Panc1 (cell line): ENCODE data around the gene SPOUT1. TPM values are rescaled to one million over a fixed set of nuclear protein-coding genes. Genes with fewer than 3 reads are reported as not detected.
A peak's percentile ranks its signal among the peaks of the same experiment; 100 is the strongest.

Source experiments
- ATAC-seq: fragments of 200-7000 bp; cut with Tn5 transposase; 2 replicates; pipeline ENCODE4 v1.9.1; 2020; ENCODE audit warnings: mild to moderate bottlenecking, moderate library complexity
- BruUV-seq: library from RNA; stranded (reverse); fragments of 400-500 nt; replicated peaks from 2 replicates; lab custom pipeline; 2021; lab: Mats Ljungman, UMichigan
- CTCF ChIA-PET: fragments of 300-600 bp; sonication (Branson Sonifier 250); formaldehyde crosslinking; loops from one replicate; lab custom pipeline; 2022; ENCODE audit warnings: antibody characterized with exemption; lab: Charles Lee
- POLR2A ChIA-PET: fragments of 300-600 bp; sonication (Branson Sonifier 250); formaldehyde crosslinking; loops from one replicate; lab custom pipeline; 2022; ENCODE audit warnings: antibody characterized with exemption; lab: Charles Lee
- DNase-seq: peaks from one replicate; pipeline ENCODE4 v3.0.0-alpha.2; 2010; ENCODE audit warnings: low read depth, low spot score
- H3K27ac ChIP-seq: 2 replicates; pipeline ENCODE4 v1.5.1; 2011; ENCODE audit warnings: mild to moderate bottlenecking, low read length, inconsistent platforms
- H3K27me3 ChIP-seq: fragments of 200-500 bp; sonication (Bioruptor generic); 2 replicates; pipeline ENCODE4 v1.6.0; 2014; ENCODE audit warnings: low read length, inconsistent platforms; ENCODE audit not compliant: control insufficient read depth, insufficient read depth
- H3K36me3 ChIP-seq: fragments of 200-500 bp; sonication (Bioruptor generic); 2 replicates; pipeline ENCODE4 v1.5.1; 2014; ENCODE audit warnings: inconsistent platforms, mild to moderate bottlenecking, low read length, moderate library complexity; ENCODE audit not compliant: control insufficient read depth, insufficient read depth
- H3K4me1 ChIP-seq: 2 replicates; pipeline ENCODE4 v1.5.1; 2011; ENCODE audit warnings: inconsistent platforms, mild to moderate bottlenecking, low read length, moderate library complexity; ENCODE audit not compliant: control insufficient read depth, insufficient read depth
- H3K4me3 ChIP-seq, 2 experiments: 2 replicates each; pipeline ENCODE4 v1.5.1; 2011 to 2012; ENCODE audit warnings: low read depth in 2 of 2, low read length in 2 of 2, mild to moderate bottlenecking in 2 of 2, inconsistent platforms in 1 of 2, moderate library complexity in 1 of 2
- H3K9me3 ChIP-seq: fragments of 200-500 bp; sonication (Bioruptor generic); 2 replicates; pipeline ENCODE4 v1.5.1; 2014; ENCODE audit warnings: low read depth, mild to moderate bottlenecking, inconsistent platforms, low read length, moderate library complexity; ENCODE audit not compliant: control insufficient read depth, insufficient read depth
- CTCF ChIP-seq: fragments of 450-650 bp; IDR thresholded peaks from 2 replicates; pipeline ENCODE4 v1.5.1; 2017; ENCODE audit warnings: mild to moderate bottlenecking
- POLR2AphosphoS5 ChIP-seq: IDR thresholded peaks from 2 replicates; pipeline ENCODE4 v1.6.1; 2012; ENCODE audit warnings: mild to moderate bottlenecking, low read depth, low read length, moderate library complexity
- SIN3A ChIP-seq: IDR thresholded peaks from 2 replicates; pipeline ENCODE4 v1.6.1; 2012; ENCODE audit warnings: low read depth, mild to moderate bottlenecking, low read length, moderate library complexity, borderline replicate concordance; ENCODE audit not compliant: insufficient read depth
- TCF7L2 ChIP-seq: IDR thresholded peaks from 2 replicates; pipeline ENCODE4 v1.6.1; 2011; ENCODE audit warnings: mild to moderate bottlenecking, low read depth, low read length, inconsistent platforms
- in situ Hi-C: cut with HindIII; loops from 2 replicates; pipeline ENCODE4 v1.10.0; 2016; ENCODE audit warnings: low sequenced_read_pairs, low pct_unique_long_range_greater_than_20kb
- intact Hi-C: fragments of 100-400 bp; cut with micrococcal nuclease; formaldehyde crosslinking; loops from one replicate; pipeline ENCODE4 v1.10.0; 2022; ENCODE audit not compliant: unreplicated experiment
- total RNA-seq: library from RNA; stranded (reverse); gene quantifications from one replicate; pipeline ENCODE4 v1.2.1, GENCODE V29; 2021; ENCODE audit not compliant: unreplicated experiment
- TF ChIP-seq, protein P1 (sequence below), 2 experiments: IDR thresholded peaks; 2 replicates each; pipeline ENCODE4 v1.6.1; 2011 to 2012; ENCODE audit warnings: low read depth in 2 of 2, control low read depth in 1 of 2, low read length in 1 of 2, mild to moderate bottlenecking in 1 of 2, moderate library complexity in 1 of 2; ENCODE audit not compliant: insufficient read depth in 1 of 2

SPOUT1 gene
- total RNA-seq, 1 experiment from 2014 or later: 38.4 TPM

DNA sequence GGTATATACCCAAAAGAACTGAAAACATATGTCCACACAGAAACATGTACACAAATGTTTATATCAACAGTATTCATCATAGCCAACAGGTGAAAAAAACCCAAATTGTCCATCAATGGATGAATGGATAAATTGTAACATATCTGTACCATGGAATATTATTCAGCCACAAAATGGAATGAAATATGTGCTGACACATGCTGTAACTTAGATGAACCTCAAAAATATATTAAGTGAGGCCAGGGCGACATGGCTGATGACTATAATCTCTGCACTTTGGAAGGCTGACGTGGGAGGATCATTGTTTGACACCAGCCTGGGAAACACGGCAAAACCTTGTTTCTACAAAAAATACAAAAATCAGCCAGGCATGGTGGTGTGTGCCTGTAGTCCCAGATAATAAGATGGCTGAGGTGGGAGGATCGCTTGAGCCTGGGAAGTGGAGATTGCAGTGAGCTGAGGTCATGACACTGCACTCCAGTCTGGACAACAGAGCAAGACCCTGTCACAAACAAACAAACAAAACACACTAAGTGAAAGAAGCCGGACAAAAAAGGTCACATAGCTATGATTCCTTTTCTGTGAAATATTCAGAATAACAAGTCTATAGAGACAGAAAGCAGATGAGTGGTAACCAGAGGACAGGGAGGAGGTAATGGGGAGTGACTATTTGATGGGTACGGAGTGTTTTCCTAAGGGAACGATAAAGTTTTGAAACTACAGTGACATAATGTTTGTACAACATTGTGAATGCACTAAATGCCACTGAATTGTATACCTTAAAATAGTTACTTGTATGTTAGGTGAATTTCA lies 40.7 kb upstream of the SPOUT1 start:
- ATAC-seq: no peak
- intact Hi-C loops: no loop called here
- TF ChIP-seq POLR2AphosphoS5 (no peak), TCF7L2 (no peak), SIN3A (no peak), CTCF (no peak)
- TF ChIP-seq, protein P1, sequence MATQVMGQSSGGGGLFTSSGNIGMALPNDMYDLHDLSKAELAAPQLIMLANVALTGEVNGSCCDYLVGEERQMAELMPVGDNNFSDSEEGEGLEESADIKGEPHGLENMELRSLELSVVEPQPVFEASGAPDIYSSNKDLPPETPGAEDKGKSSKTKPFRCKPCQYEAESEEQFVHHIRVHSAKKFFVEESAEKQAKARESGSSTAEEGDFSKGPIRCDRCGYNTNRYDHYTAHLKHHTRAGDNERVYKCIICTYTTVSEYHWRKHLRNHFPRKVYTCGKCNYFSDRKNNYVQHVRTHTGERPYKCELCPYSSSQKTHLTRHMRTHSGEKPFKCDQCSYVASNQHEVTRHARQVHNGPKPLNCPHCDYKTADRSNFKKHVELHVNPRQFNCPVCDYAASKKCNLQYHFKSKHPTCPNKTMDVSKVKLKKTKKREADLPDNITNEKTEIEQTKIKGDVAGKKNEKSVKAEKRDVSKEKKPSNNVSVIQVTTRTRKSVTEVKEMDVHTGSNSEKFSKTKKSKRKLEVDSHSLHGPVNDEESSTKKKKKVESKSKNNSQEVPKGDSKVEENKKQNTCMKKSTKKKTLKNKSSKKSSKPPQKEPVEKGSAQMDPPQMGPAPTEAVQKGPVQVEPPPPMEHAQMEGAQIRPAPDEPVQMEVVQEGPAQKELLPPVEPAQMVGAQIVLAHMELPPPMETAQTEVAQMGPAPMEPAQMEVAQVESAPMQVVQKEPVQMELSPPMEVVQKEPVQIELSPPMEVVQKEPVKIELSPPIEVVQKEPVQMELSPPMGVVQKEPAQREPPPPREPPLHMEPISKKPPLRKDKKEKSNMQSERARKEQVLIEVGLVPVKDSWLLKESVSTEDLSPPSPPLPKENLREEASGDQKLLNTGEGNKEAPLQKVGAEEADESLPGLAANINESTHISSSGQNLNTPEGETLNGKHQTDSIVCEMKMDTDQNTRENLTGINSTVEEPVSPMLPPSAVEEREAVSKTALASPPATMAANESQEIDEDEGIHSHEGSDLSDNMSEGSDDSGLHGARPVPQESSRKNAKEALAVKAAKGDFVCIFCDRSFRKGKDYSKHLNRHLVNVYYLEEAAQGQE (IDR thresholded peaks at IDR 0.05; ENCODE audit: insufficient read depth in 1 of 2, low read depth in 2 of 2, low read length in 1 of 2): no peak
- POLR2A ChIA-PET: interaction anchor here (0.7 kb wide), 1 partner anchor 48 kb away, joined by 7 read pairs; no protein-coding TSS in a partner anchor
- CTCF ChIA-PET: no interaction called here
- DNase-seq: no peak
- no peak overlapping the region for H3K4me3 ChIP-seq
- H3K27me3 ChIP-seq: no peaks in the 10 kb centered on the region
- H3K36me3 ChIP-seq: no peaks in the 10 kb centered on the region
- no peak overlapping the region for H3K27ac ChIP-seq
- in situ Hi-C loops: no loop called here
- no peaks in the 10 kb centered on the region for H3K9me3 ChIP-seq
- no TSS peak for BruUV-seq
- no peaks in the 10 kb centered on the region for H3K4me1 ChIP-seq

GRCh38 chr9:128863647-128864046 lies 34.1 kb upstream of the SPOUT1 start:
- ATAC-seq: peak; percentile 92
- POLR2A ChIA-PET: no interaction called here
- in situ Hi-C loops (no loop called here), intact Hi-C loops (loop anchor here (5.0 kb wide), 1 partner anchor 64 kb away; no protein-coding TSS in a partner anchor)
- no peak overlapping the region for H3K27ac ChIP-seq
- BruUV-seq: no TSS peak
- CTCF ChIA-PET: interaction anchor here (0.6 to 2.7 kb wide), 6 partner anchors 16 to 70 kb away, joined by 3 to 8 read pairs (median 4); no protein-coding TSS in a partner anchor
- H3K36me3 ChIP-seq: no peaks in the 10 kb centered on the region
- TF ChIP-seq CTCF (peak; percentile 92), TCF7L2 (no peak), POLR2AphosphoS5 (no peak), SIN3A (no peak)
- TF ChIP-seq, protein P1 (IDR thresholded peaks at IDR 0.05; ENCODE audit: insufficient read depth in 1 of 2, low read depth in 2 of 2, low read length in 1 of 2): no peak
- no peak overlapping the region for H3K4me3 ChIP-seq
- no peaks in the 10 kb centered on the region for H3K27me3 ChIP-seq
- no peaks in the 10 kb centered on the region for H3K9me3 ChIP-seq
- no peaks in the 10 kb centered on the region for H3K4me1 ChIP-seq
- DNase-seq: no peak
